Measurements from ENCODE around the gene ANKRA2. TPM values are rescaled to one million over a fixed set of nuclear protein-coding genes. Genes with fewer than 3 reads are reported as not detected.

The ANKRA2 gene
- total and polyA plus RNA-seq, 2 experiments from 2014 or later: 23.6 to 26.4 TPM

DNA sequence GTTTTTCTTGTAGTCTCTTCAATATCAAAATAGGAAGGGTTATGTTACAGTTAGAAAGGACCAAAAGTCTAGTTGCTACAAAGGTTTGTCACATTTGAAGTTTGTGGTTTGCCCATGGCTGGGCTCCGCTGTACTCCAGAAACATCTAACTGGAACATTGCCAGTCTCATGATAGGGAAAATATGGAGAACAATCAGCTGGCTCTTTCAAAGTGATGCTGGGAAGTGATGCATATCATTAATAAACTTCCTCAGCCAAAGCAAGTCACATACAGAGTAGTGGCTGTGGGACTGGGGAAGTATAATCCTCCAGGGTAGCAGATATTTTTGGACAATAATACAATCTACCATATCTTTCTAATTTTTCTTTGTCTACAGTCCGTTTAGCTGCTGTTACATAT is 58.4 kb downstream of the ANKRA2 start:
- Histone ChIP-seq H3K79me2 (peaks cover 16% of the 10 kb centered on the region), H3K36me3 (replicated peaks; ENCODE audit: insufficient read depth, low read depth) (no peaks in the 10 kb centered on the region), H3K4me1 (ENCODE audit: insufficient read depth) (no peaks in the 10 kb centered on the region), H3K4me3 (no peak overlapping the region), H3K9me3 (ENCODE audit: low read depth) (no peaks in the 10 kb centered on the region), H3K4me2 (no peak overlapping the region), H3K27ac (no peak overlapping the region), H3K27me3 (no peaks in the 10 kb centered on the region), H3K9me2 (replicated peaks; ENCODE audit: insufficient read depth) (no peaks in the 10 kb centered on the region), H4K20me1 (ENCODE audit: insufficient read depth, poor library complexity, severe bottlenecking) (peaks cover 14% of the 10 kb centered on the region), H2AFZ (no peak overlapping the region)
- DNase-seq (ENCODE audit: low spot score): no peak
- TF ChIP-seq EZH2phosphoT487 (IDR thresholded peaks at IDR 0.05; ENCODE audit: low read depth, severe bottlenecking, unreplicated experiment) (no peak), CTCF (IDR thresholded peaks at IDR 0.05; ENCODE audit: poor library complexity) (no peak), EZH2 (IDR thresholded peaks at IDR 0.05; ENCODE audit: borderline replicate concordance) (no peak)
- WGBS (ENCODE audit: low lambda C conversion rate, missing lambda C conversion rate): 82% methylated on average over 2 of the region's 2 CpGs

DNA sequence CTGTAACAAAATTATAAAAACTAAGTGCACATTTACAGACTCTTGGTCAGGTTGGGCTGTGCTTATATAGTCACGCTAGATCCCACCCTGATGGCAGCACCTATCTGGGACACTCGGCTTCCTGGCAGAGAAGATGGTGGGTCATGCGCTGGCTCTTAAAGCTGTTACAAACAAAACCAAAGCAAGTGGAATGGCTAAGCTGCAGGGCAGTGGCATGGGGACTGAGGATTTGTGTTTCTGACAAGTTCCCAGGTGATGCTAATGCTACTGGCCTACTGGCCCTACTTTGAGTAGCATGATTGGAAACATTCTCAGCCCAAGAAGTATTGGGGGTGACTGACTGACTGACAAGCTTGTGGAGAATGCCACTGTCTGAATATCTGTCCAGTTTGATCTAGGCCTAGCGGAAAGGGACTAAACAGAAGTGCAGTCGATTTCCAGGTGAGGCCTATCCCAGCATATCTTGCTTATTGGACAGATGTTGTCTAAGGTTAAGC is 58.9 kb downstream of the ANKRA2 start:
- Histone ChIP-seq H3K4me1 (ENCODE audit: insufficient read depth) (no peaks in the 10 kb centered on the region), H3K4me2 (no peak overlapping the region), H2AFZ (no peak overlapping the region), H3K79me2 (peaks cover 22% of the 10 kb centered on the region), H3K27me3 (no peaks in the 10 kb centered on the region), H3K27ac (no peak overlapping the region), H3K9me2 (replicated peaks; ENCODE audit: insufficient read depth) (no peaks in the 10 kb centered on the region), H3K36me3 (replicated peaks; ENCODE audit: insufficient read depth, low read depth) (no peaks in the 10 kb centered on the region), H3K4me3 (no peak overlapping the region), H3K9me3 (ENCODE audit: low read depth) (no peaks in the 10 kb centered on the region), H4K20me1 (ENCODE audit: insufficient read depth, poor library complexity, severe bottlenecking) (peaks cover 18% of the 10 kb centered on the region)
- no peak for DNase-seq (ENCODE audit: low spot score)
- TF ChIP-seq EZH2phosphoT487 (IDR thresholded peaks at IDR 0.05; ENCODE audit: low read depth, severe bottlenecking, unreplicated experiment) (no peak), CTCF (IDR thresholded peaks at IDR 0.05; ENCODE audit: poor library complexity) (no peak), EZH2 (IDR thresholded peaks at IDR 0.05; ENCODE audit: borderline replicate concordance) (no peak)
- WGBS (ENCODE audit: low lambda C conversion rate, missing lambda C conversion rate): 92% methylated on average over 5 of the region's 5 CpGs

Other genes starting within 250 kb of the ANKRA2 start
- gene FOXD1, start 116.9 kb downstream of the ANKRA2 start, total RNA-seq: 0.33 and 1.6 TPM in 2 replicates
- gene FOXD1, start 116.9 kb downstream of the ANKRA2 start, polyA plus RNA-seq: 0.75 and 1.9 TPM in 2 replicates
- 423 and 456 TPM in 2 replicates for gene BTF3, start 67.2 kb downstream of the ANKRA2 start, total RNA-seq
- gene BTF3, start 67.2 kb downstream of the ANKRA2 start, polyA plus RNA-seq: 390 and 430 TPM in 2 replicates
- 20.7 and 29.9 TPM in 2 replicates for gene UTP15, start 104 bp upstream of the ANKRA2 start, total RNA-seq
- 9.2 and 11.0 TPM in 2 replicates for gene UTP15, start 104 bp upstream of the ANKRA2 start, polyA plus RNA-seq
- 7.6 and 11.2 TPM in 2 replicates for gene ARHGEF28, start 60.6 kb upstream of the ANKRA2 start, total RNA-seq
- 3.1 and 3.5 TPM in 2 replicates for gene ARHGEF28, start 60.6 kb upstream of the ANKRA2 start, polyA plus RNA-seq